CD14-positive monocyte (primary cell): ENCODE data around the gene SLC39A9. TPM values are rescaled to one million over a fixed set of nuclear protein-coding genes. Genes with fewer than 3 reads are reported as not detected.
A peak's percentile ranks its signal among the peaks of the same experiment; 100 is the strongest.

ENCODE experiments used
- DNase-seq, 3 donors: peaks; one replicate each; pipeline ENCODE4 v3.0.0-alpha.2; 2011 to 2022
- H2AFZ ChIP-seq: 2 replicates; pipeline ENCODE4 v1.6.0; 2012; ENCODE audit warnings: mild to moderate bottlenecking, low read depth, low read length, inconsistent platforms; ENCODE audit not compliant: insufficient read depth, poor library complexity, severe bottlenecking
- H3K27ac ChIP-seq, 2 donors: 1 replicate in 1 of 2; 2 replicates in 1 of 2; pipeline ENCODE4 v1.5.1; 2012 to 2013; ENCODE audit warnings: low read length in 2 of 2, control low read depth in 1 of 2, inconsistent platforms in 1 of 2, low read depth in 1 of 2, mild to moderate bottlenecking in 1 of 2
- H3K27me3 ChIP-seq, 2 donors: one replicate each; pipeline versions ENCODE4 v1.6.0 to v1.6.1; 2011 to 2013; ENCODE audit warnings: low read length in 2 of 2; ENCODE audit not compliant: control insufficient read depth in 2 of 2, insufficient read depth in 2 of 2
- H3K36me3 ChIP-seq, 2 donors: replicated peaks in 1 of 2; 1 replicate in 1 of 2; 2 replicates in 1 of 2; pipeline versions ENCODE4 v1.5.1 to v1.6.1; 2012 to 2013; ENCODE audit warnings: low read length in 2 of 2, control low read depth in 1 of 2, inconsistent platforms in 1 of 2, mild to moderate bottlenecking in 1 of 2; ENCODE audit not compliant: insufficient read depth in 2 of 2, control insufficient read depth in 1 of 2
- H3K4me1 ChIP-seq, 2 donors: 1 replicate in 1 of 2; 2 replicates in 1 of 2; pipeline versions ENCODE4 v1.5.1 to v1.6.1; 2012 to 2013; ENCODE audit warnings: low read length in 2 of 2, control low read depth in 1 of 2, inconsistent platforms in 1 of 2, mild to moderate bottlenecking in 1 of 2, moderate library complexity in 1 of 2; ENCODE audit not compliant: insufficient read depth in 2 of 2, control insufficient read depth in 1 of 2
- H3K4me2 ChIP-seq: replicated peaks from 2 replicates; pipeline ENCODE3; 2012; ENCODE audit warnings: low read length, moderate library complexity, mild to moderate bottlenecking; ENCODE audit not compliant: poor library complexity, severe bottlenecking; ENCODE audit errors: extremely low read depth
- H3K4me3 ChIP-seq, 3 experiments: fragments of 200-600 bp in 1 of 3; sonication (generic) in 1 of 3; replicated peaks in 1 of 3; 1 replicate in 2 of 3; 2 replicates in 1 of 3; pipeline ENCODE4 v1.5.1; 2011 to 2013; ENCODE audit warnings: low read length in 3 of 3, mild to moderate bottlenecking in 3 of 3, control low read depth in 2 of 3, low read depth in 2 of 3, inconsistent platforms in 1 of 3, moderate library complexity in 1 of 3
- H3K79me2 ChIP-seq: 2 replicates; pipeline ENCODE4 v1.6.0; 2012; ENCODE audit warnings: mild to moderate bottlenecking, control low read depth, inconsistent platforms, low read length, moderate library complexity; ENCODE audit not compliant: insufficient read depth
- H3K9ac ChIP-seq: 2 replicates; pipeline ENCODE4 v1.6.0; 2017; ENCODE audit warnings: low read length, mild to moderate bottlenecking; ENCODE audit not compliant: insufficient read depth, poor library complexity, severe bottlenecking
- H3K9me3 ChIP-seq, 2 donors: replicated peaks in 1 of 2; 1 replicate in 1 of 2; 2 replicates in 1 of 2; pipeline versions ENCODE4 v1.5.1 to v1.6.1; 2012 to 2013; ENCODE audit warnings: low read length in 2 of 2, control low read depth in 1 of 2; ENCODE audit not compliant: control insufficient read depth in 1 of 2, insufficient read depth in 1 of 2
- H4K20me1 ChIP-seq: 2 replicates; pipeline ENCODE4 v1.6.0; 2012; ENCODE audit warnings: mild to moderate bottlenecking, low read length, control low read depth, moderate library complexity; ENCODE audit not compliant: insufficient read depth
- H3K27ac Mint-ChIP-seq, 7 donors: one replicate each; pipeline ENCODE4 v1.8.0; 2020; ENCODE audit warnings: mild to moderate bottlenecking in 7 of 7, mixed read lengths in 7 of 7, moderate library complexity in 6 of 7, inconsistent platforms in 2 of 7
- H3K27me3 Mint-ChIP-seq, 3 donors: one replicate each; pipeline ENCODE4 v1.8.0; 2021 to 2022; ENCODE audit warnings: low read depth in 3 of 3, mild to moderate bottlenecking in 3 of 3, mixed read lengths in 3 of 3, moderate library complexity in 3 of 3, inconsistent platforms in 1 of 3
- H3K36me3 Mint-ChIP-seq, 2 donors: one replicate each; pipeline ENCODE4 v1.8.0; 2020; ENCODE audit warnings: mixed read lengths in 2 of 2, inconsistent platforms in 1 of 2, mild to moderate bottlenecking in 1 of 2
- H3K4me1 Mint-ChIP-seq: one replicate; pipeline ENCODE4 v1.8.0; 2020; ENCODE audit warnings: mild to moderate bottlenecking, mixed read lengths
- H3K4me3 Mint-ChIP-seq, 2 donors: one replicate each; pipeline ENCODE4 v1.8.0; 2020; ENCODE audit warnings: mild to moderate bottlenecking in 2 of 2, mixed read lengths in 2 of 2, moderate library complexity in 1 of 2
- H3K9me3 Mint-ChIP-seq, 7 donors: one replicate each; pipeline ENCODE4 v1.8.0; 2020 to 2022; ENCODE audit warnings: mixed read lengths in 7 of 7, mild to moderate bottlenecking in 6 of 7, moderate library complexity in 6 of 7, inconsistent platforms in 2 of 7
- CTCF ChIP-seq: fragments of 200-600 bp; IDR thresholded peaks from one replicate; pipeline ENCODE4 v1.8.0; 2022; ENCODE audit warnings: antibody characterized with exemption, mild to moderate bottlenecking
- WGBS: methylation state at CpG from one replicate; pipeline ENCODE4 v1.1.5; 2013; ENCODE audit warnings: missing lambda C conversion rate; ENCODE audit not compliant: insufficient coverage; 5-methylcytosine and 5-hydroxymethylcytosine counted together
- intact Hi-C, 2 donors: fragments of 100-400 bp; cut with micrococcal nuclease; formaldehyde crosslinking; loops; one replicate each; pipeline versions ENCODE4 v1.15.0 to v1.15.1; 2023
- polyA plus RNA-seq, 3 donors: library from polyadenylated mRNA; depleted of rRNA in 1 of 3; unstranded in 2 of 3; stranded (reverse) in 1 of 3; fragments of 300-500 nt in 2 of 3; fragments of >200 nt in 1 of 3; fragmentation: Illumina TruSeq in 2 of 3; gene quantifications; 1 replicate in 2 of 3; 2 replicates in 1 of 3; pipeline ENCODE4 v1.2.3, GENCODE V29; 2012 to 2021

Gene SLC39A9
- polyA plus RNA-seq, 3 donors = 28.6 to 44.2 (median 37.6) TPM

- Histone ChIP-seq H3K79me2 (no peaks in the 10 kb centered on the region), H4K20me1 (no peaks in the 10 kb centered on the region), H3K36me3 (no peaks in the 10 kb centered on the region), H3K4me3 (no peak overlapping the region), H3K9me3 (no peaks in the 10 kb centered on the region), H3K4me2 (no peak overlapping the region), H3K27me3 (no peaks in the 10 kb centered on the region), H3K9ac (no peak overlapping the region), H3K27ac (peak overlapping the region in 1 of 2 donors; percentile 47), H3K4me1 (peaks cover 11 to 16% of the 10 kb centered on the region in 2 donors), H2AFZ (no peak overlapping the region)
- Mint-ChIP-seq H3K27me3 (peaks cover 1 to 13% (median 10%) of the 10 kb centered on the region in 3 donors), H3K4me1 (peaks cover 19% of the 10 kb centered on the region), H3K4me3 (no peak overlapping the region), H3K36me3 (no peaks in the 10 kb centered on the region), H3K9me3 (no peaks in the 10 kb centered on the region), H3K27ac (peak overlapping the region in 2 of 7 donors; percentile 72 to 76)
- 82% methylated on average over 4 of the region's 5 CpGs for WGBS
- no peak for TF ChIP-seq CTCF
- DNase-seq = no peak
- intact Hi-C loops = no loop called here
Observed at GRCh38 chr14:69350892-69351291, 47.6 kb upstream of the SLC39A9 start.

- peak overlapping the region in 1 of 2 donors; percentile 15 for H3K4me3 Mint-ChIP-seq
- intact Hi-C loops = no loop called here
Observed at GRCh38 chr14:69351385-69351784, 47.1 kb upstream of the SLC39A9 start.

More at GRCh38 chr14:69351385-69351784, 47.1 kb upstream of the SLC39A9 start:
- Histone ChIP-seq H3K4me2 (no peak overlapping the region), H3K4me1 (peaks cover 11 to 16% of the 10 kb centered on the region in 2 donors), H3K27me3 (no peaks in the 10 kb centered on the region), H3K36me3 (no peaks in the 10 kb centered on the region), H2AFZ (no peak overlapping the region), H3K79me2 (no peaks in the 10 kb centered on the region), H3K27ac (peak overlapping the region in 1 of 2 donors; percentile 47), H3K9ac (no peak overlapping the region), H4K20me1 (no peaks in the 10 kb centered on the region), H3K9me3 (no peaks in the 10 kb centered on the region), H3K4me3 (no peak overlapping the region)
- Mint-ChIP-seq H3K36me3 (no peaks in the 10 kb centered on the region), H3K27me3 (peaks cover 1 to 13% (median 10%) of the 10 kb centered on the region in 3 donors), H3K4me1 (peaks cover 19% of the 10 kb centered on the region), H3K9me3 (no peaks in the 10 kb centered on the region), H3K27ac (peak overlapping the region in 4 of 7 donors; percentile 16 to 71 (median 44))
- 63% methylated on average over 3 of the region's 3 CpGs for WGBS
- no peak for TF ChIP-seq CTCF
- peak; percentile 24 to 37 (median 25) for DNase-seq
